ENCODE results near the gene SOAT2.

Gene SOAT2

DNA sequence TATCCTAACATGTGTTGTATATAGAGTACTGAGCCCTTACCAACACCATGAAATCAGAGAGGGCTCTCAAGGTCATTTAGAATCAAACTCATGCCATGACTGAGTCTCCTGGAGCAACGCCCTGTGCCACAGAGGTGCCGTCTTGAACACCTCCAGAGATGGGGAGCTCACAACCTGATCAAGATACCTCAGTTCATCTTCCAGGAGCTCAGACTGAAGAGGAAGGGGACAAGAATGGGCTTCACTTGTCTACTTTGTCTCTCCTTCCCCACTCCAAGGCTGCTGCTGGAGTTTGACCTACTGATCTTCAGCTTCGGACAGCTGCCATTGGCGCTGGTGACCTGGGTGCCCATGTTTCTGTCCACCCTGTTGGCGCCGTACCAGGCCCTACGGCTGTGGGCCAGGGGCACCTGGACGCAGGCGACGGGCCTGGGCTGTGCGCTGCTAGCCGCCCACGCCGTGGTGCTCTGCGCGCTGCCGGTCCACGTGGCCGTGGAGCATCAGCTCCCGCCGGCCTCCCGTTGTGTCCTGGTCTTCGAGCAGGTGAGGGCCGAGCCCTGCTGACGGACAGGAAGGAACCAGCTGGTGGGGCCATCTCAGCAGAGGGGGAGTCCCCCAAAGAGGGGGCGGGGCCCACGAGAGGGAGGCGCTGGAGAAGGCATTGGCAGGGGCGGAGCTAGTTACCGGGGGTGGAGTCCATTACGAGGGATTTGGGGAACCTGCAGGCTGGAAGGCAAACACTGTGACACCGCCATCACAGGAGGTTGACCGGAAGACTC is 12.0 kb downstream of the SOAT2 start:
- TF ChIP-seq POLR2A (IDR thresholded peaks at IDR 0.05; ENCODE audit: extremely low read depth, insufficient read length) (no peak), MYC (IDR thresholded peaks at IDR 0.05; ENCODE audit: low read depth, low read length) (no peak), MAX (IDR thresholded peaks at IDR 0.05; ENCODE audit: low read depth, low read length) (no peak)
- TF ChIP-seq, protein P1, sequence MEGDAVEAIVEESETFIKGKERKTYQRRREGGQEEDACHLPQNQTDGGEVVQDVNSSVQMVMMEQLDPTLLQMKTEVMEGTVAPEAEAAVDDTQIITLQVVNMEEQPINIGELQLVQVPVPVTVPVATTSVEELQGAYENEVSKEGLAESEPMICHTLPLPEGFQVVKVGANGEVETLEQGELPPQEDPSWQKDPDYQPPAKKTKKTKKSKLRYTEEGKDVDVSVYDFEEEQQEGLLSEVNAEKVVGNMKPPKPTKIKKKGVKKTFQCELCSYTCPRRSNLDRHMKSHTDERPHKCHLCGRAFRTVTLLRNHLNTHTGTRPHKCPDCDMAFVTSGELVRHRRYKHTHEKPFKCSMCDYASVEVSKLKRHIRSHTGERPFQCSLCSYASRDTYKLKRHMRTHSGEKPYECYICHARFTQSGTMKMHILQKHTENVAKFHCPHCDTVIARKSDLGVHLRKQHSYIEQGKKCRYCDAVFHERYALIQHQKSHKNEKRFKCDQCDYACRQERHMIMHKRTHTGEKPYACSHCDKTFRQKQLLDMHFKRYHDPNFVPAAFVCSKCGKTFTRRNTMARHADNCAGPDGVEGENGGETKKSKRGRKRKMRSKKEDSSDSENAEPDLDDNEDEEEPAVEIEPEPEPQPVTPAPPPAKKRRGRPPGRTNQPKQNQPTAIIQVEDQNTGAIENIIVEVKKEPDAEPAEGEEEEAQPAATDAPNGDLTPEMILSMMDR (IDR thresholded peaks at IDR 0.05; ENCODE audit: low read depth, low read length) = no peak
- no peak for DNase-seq (ENCODE audit: low read depth)
- H3K4me3 ChIP-seq (ENCODE audit: low read depth, low read length) = no peak overlapping the region

GRCh38 chr12:53115891-53116648 is 12.8 kb downstream of the SOAT2 start:
- DNase-seq (ENCODE audit: low read depth) = no peak

GRCh38 chr12:53118751-53119300 is 15.5 kb downstream of the SOAT2 start:
- H3K4me3 ChIP-seq (ENCODE audit: low read depth, low read length) = no peak overlapping the region
- no peak for DNase-seq (ENCODE audit: low read depth)
- TF ChIP-seq POLR2A (IDR thresholded peaks at IDR 0.05; ENCODE audit: extremely low read depth, insufficient read length) (no peak), MYC (IDR thresholded peaks at IDR 0.05; ENCODE audit: low read depth, low read length) (no peak), MAX (IDR thresholded peaks at IDR 0.05; ENCODE audit: low read depth, low read length) (no peak)
- TF ChIP-seq, protein P1 (IDR thresholded peaks at IDR 0.05; ENCODE audit: low read depth, low read length) = no peak

More at GRCh38 chr12:53115891-53116648, 12.8 kb downstream of the SOAT2 start:
- TF ChIP-seq MYC (IDR thresholded peaks at IDR 0.05; ENCODE audit: low read depth, low read length) (no peak), MAX (IDR thresholded peaks at IDR 0.05; ENCODE audit: low read depth, low read length) (no peak), POLR2A (IDR thresholded peaks at IDR 0.05; ENCODE audit: extremely low read depth, insufficient read length) (no peak)
- TF ChIP-seq, protein P1 (IDR thresholded peaks at IDR 0.05; ENCODE audit: low read depth, low read length) = no peak
- no peak overlapping the region for H3K4me3 ChIP-seq (ENCODE audit: low read depth, low read length)

DNA sequence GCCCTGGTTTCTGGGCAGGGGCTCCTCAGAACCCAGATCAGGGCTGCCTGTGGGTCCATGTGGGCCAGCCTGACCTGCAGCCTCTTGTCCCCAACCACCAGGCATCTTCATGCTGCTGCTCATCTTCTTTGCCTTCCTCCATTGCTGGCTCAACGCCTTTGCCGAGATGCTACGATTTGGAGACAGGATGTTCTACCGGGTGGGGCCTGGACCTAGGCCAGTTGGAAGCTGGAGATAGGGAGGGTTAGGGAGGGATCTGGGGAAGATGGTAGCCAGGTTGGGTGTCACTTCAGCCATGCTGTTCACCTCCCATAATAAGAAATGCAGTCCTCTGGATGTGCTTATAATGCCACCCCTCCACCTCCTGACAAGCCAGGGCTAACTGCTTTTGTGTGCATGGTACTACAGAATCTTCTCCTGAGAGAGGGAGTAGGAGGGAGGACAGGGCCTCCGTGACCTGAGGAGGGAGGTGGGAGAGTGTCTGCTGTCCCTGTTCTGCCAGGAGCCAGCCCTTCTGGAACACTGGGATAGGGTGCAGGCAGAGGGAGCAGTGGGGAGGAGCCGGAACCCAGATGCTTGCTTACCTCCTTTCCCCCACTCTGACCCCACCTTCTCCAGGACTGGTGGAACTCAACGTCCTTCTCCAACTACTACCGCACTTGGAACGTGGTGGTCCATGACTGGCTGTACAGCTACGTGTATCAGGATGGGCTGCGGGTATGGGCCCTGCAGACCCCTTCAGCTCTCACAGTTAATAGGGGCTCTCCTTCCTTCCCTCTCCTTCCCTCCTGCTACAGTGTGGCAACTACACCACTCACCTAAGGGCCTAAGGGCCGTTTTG is 17.6 kb downstream of the SOAT2 start:
- DNase-seq (ENCODE audit: low read depth) = no peak
- no peak for TF ChIP-seq MYC (IDR thresholded peaks at IDR 0.05; ENCODE audit: low read depth, low read length)
- TF ChIP-seq, protein P1 (IDR thresholded peaks at IDR 0.05; ENCODE audit: low read depth, low read length) = no peak
- no peak for TF ChIP-seq MAX (IDR thresholded peaks at IDR 0.05; ENCODE audit: low read depth, low read length)
- TF ChIP-seq POLR2A (IDR thresholded peaks at IDR 0.05; ENCODE audit: extremely low read depth, insufficient read length) = no peak
- H3K4me3 ChIP-seq (ENCODE audit: low read depth, low read length) = no peak overlapping the region

GRCh38 chr12:53122961-53123468 is 19.7 kb downstream of the SOAT2 start:
- H3K4me3 ChIP-seq (ENCODE audit: low read depth, low read length) = no peak overlapping the region
- DNase-seq (ENCODE audit: low read depth) = no peak
- TF ChIP-seq MAX (IDR thresholded peaks at IDR 0.05; ENCODE audit: low read depth, low read length) (no peak), POLR2A (IDR thresholded peaks at IDR 0.05; ENCODE audit: extremely low read depth, insufficient read length) (no peak), MYC (IDR thresholded peaks at IDR 0.05; ENCODE audit: low read depth, low read length) (no peak)
- TF ChIP-seq, protein P1 (IDR thresholded peaks at IDR 0.05; ENCODE audit: low read depth, low read length) = no peak
